AML-193 (cell line): Measurements from ENCODE around the gene LCN15.
"Not testable (repeated sequence)": the region's sequence is repeated elsewhere in the genome, so short reads cannot be mapped to it uniquely, and the experiment has no call there.

Experiments used
- DNase-seq, 2 experiments: peaks; one replicate each; lab custom pipeline; 2025; lab: John Stamatoyannopoulos, UW

The LCN15 gene

DNA sequence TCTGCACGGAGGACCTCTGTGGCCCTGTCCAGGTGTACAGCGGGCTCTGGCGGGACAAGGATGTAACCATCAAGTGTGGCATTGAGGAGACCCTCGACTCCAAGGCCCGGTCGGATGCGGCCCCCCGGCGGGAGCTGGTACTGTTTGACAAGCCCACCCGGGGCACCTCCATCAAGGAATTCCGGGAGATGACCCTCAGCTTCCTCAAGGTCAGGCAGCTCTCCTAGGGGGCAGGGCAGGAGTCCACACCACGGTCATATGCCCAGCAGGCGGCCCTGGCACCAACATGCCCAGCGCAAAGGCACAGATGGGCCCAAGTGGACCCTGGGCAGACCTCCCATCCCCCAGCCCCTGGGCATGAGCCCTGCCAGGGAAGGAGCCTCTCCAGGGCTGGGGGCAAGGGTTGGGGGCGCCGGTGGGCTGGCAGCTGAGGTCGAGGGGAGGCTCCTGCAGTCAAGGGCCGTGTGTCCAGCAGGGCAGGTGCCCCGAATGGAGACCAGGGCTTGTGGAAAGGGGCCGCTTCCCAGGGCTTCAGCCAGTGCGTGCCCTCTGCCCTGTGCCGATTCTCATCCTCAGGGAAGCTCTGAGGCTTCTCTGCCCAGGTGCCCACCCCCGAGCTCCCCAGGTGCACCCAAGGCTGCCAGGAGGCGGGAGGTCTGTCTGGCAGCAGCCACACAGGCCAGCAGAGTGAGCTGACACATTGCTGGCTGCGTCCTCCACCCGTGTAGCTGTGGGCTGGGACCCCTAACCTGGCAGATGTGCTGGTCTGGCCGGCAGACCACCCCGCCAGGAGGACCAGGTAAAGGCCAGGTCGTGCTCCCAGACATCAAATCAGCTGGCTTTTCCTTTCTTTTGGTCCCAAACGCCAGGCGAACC, 42.0 kb downstream of the LCN15 start:
- no peak for DNase-seq

DNA sequence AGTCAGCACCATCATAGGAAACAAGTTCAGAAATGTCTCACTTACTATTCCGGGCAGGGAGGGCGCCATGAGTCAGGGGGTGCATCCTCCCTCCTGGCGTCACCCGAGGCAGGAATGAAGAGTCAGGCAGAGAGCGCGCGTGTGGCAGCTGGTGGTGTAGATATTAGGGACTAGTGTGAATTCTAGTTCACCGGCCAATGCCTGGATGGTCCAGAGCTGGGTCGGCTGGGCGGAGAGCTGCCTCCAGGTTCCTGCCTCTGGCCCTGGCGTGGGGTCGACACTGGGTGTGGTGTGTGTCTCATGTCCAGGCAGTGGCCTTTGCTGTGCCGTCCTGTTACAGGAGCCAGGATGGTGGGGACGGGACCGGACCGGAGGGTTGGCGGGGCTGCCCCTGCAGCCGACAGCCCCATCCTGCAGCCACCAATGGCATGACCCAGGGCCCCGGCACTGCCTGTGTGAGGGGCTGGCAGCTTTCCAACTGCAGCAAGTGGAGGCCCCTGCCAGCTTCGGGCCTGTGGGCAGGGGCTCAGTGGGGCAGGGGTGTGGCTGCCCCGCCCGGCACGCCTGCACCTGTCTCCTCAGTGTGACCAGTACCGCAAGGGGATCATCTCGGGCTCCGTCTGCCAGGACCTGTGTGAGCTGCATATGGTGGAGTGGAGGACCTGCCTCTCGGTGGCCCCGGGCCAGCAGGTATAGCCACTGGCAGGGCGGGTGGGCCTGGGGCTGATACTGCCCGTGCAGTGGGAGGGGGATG, 42.8 kb downstream of the LCN15 start:
- no peak for DNase-seq

DNA sequence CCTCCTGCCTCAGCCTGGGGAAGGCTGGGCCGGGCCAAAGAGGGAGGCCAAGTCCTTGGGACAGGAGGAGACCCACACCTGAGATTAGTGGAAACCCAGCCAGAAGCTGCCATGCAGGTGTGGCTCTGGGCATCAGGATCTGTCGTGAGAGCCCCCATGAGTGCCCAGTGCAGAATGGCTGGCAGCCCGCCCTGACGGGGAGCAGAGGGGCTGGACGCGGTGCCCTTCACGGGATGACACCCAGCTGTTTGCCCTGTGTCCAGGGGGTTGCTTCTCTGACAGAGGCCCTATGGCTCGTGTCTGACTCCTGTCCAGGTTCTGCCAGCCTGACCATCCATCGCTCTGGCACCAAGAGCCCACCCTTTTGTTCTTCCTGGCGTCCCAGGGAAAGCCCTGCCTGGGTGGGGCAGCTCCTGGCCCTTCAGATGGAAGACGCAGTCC, 43.4 kb downstream of the LCN15 start:
- no peak for DNase-seq

DNA sequence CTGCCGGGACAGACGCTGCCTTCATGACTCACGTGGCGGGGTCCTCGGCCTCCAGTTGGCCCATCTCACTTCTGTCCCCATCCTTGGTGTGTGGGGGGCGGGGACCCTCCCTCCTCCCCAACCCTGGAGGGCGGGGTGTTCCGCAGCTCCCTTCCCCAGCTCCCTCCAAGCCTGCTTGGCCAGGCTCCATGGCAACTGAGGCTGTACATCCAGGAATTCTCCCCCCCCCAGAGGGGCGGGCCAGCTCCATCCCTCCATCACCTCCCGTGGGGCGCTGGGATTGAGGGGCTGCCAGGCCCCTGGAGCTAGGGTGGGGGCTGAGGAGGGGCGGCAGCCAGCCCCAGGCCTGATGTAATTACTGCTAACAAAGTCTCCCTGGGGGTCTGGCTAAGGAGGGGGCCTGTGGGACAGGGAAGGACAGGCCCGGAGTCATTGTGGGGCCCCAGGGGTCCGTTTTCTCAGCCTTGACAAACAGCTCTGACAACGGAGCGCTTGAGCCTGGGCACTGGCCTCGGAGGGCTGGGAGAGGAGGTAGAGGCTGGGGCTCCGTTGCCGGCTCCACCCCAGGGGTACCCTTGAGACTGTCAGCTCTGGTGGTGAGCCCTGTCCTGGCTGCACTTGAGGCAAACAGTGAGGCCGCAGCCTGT, 43.9 kb downstream of the LCN15 start:
- no peak for DNase-seq

DNA sequence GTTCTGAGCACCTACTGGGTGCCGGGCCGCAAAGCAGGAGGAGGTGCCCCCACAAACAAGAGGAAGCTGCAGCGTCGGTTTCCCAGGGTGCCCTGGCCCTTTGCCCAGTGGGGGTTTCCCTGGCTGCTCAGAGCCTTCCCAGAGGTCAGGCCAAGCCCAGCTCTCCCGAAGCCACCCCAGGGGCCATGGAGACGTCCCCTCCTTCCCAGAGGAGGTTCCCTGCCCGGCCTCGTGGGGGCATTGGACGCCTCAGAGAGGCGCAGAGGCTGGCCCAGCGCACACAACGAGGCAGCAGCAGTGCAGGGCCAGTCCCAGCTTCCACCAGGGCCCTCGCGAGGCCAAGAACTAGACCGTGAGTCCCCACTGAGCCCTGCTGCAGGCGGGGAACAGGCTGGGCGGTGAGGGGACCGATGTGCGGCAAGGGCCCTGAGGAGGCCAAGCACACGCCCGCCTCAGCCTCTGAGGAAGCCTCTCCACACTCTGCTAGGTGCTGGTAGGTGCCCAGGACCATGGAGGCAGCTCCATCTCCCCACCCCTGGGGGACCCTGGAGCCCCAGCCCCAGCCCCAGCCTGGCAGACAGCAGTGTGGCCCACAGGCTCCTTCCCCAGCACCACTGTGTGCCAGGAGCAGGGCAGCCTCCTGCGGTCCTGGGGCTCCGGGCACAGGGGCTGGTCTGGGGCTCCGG, 45.0 kb downstream of the LCN15 start:
- DNase-seq: no peak

DNA sequence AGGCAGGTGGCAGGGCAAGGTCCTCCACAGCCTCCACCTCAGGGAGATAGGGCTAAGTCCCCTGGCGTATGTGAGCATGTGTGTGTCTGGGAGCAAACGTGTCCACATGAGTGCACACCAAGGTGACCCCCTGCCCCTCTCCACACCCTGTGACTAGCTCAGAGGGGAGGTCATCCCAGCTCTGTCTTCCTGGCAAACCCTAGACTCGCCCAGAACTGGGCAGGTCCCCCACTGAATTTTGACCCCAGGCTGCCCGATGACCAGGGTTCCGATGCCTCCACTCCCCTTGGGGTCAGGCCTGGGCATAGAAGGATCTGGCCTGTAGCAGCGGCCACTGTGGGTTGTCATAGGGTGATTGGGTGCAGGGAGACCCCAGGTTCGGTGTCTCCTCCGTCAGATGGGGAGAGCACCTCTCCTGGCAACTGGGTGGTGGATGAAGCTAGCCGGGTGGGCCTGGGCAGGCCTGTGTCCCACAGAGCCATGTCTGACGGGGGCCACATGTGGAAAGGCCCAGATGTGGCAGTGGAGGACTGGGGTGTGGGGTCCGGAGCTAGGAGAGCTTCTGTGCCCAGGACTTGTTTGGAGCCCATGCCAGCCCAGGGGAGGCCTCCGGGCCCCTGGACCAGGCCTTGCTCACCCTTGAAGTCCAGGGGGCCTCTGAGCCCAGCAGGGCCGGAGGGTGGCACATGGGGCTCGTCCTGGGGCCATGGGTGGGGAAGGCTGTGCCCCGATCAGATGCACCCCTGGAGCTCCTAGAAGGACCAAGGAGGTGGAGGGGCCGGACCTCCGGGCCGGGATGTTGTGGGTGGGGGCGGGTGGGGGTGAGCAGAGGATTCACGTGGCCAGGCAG, 45.7 kb downstream of the LCN15 start:
- no peak for DNase-seq

DNA sequence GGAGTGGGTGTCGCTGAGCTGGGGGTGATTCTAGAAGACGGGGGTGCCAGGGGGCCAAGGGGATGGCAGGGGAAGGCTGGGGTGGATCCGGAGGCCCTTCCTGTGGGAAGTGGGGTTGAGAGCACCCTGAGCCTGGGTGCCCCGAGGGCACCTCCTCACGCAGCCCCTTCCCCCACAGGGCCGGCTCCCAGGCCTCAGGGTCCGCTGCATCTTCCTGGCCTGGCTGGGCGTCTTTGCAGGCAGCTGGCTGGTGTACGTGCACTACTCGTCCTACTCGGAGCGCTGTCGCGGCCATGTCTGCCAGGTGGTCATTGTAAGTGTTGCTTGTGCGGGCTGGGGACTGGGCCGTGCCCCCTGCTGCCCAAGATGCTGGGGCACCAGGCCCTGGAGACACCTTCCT, 46.9 kb downstream of the LCN15 start:
- DNase-seq: no peak

DNA sequence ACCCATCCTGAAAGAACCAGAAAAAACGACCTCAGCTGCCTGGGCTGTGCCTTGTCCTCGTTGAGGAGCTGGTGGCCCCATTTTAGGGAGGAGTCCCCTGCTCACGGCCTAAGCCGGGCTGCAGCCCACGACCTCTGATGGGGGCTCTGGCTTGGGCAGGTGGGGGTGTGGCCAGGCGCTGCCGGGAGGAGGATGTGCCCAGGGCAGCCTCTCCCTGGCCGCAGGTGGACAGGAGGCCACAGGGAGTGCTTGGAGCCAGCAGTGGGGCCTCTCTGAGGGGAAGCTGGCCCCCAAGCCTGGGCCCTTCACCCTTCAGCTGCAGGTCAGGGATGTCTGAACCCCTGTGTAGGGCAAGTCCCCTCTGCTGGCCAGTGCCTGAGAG, 49.4 kb downstream of the LCN15 start:
- no peak for DNase-seq

DNA sequence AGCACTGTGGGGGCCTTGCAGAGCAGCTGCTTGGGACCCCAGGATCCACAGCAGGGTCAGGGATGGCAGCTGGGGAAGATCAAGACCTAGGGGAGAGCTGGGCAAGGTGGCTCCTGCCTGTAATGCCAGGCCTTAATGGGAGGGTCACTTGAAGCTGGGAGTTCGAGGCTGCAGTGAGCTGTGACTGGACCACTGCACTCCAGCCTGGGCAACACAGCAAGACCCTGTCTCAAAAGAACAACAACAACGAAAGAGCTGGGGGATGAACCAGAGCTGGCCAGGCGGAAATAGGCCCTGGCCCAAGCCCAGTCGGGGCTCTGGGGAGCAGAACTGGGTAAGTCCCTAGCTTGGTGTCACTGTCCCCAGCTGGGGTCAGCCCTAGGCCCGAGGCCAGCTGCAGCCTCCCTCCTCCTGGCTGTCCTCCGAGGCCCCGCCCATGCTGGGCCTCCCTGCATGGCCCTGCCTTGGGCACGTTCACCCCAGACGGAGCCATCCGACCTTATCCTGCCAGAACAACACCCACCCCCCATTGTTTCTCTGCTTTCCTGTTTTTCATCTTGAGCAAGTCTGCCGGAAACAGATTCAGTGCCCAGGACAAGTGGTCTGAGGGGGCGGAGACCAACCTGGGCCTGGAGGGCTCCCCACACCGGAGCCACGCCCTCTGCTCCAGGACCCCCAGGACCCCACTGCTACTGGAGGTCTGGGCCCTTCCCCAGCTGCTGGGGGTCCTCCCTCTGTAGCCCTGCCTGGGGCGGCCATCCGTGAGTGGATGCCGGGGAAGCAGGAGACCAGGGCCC, 50.0 kb downstream of the LCN15 start:
- DNase-seq: no peak

DNA sequence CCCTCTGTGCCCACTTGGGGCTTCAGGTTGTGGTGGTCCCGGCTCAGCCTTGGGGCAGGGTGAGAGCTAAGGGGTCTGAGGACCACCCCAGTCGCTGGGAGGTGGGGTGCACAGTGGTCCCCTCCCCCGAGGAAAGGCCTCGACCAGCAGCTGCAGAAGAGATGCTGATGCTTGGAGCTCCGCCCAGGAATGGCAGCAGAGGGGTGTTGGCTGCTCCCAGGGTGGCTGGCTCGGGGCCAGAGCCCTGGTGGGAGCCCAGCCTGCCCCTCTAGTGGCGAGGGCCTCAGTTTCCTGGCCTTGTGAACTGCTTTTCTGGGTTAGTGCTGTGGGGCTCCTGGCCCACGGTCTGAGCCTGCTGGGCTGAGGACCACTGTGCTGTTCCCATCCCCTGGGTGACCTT, 50.8 kb downstream of the LCN15 start:
- no peak for DNase-seq

DNA sequence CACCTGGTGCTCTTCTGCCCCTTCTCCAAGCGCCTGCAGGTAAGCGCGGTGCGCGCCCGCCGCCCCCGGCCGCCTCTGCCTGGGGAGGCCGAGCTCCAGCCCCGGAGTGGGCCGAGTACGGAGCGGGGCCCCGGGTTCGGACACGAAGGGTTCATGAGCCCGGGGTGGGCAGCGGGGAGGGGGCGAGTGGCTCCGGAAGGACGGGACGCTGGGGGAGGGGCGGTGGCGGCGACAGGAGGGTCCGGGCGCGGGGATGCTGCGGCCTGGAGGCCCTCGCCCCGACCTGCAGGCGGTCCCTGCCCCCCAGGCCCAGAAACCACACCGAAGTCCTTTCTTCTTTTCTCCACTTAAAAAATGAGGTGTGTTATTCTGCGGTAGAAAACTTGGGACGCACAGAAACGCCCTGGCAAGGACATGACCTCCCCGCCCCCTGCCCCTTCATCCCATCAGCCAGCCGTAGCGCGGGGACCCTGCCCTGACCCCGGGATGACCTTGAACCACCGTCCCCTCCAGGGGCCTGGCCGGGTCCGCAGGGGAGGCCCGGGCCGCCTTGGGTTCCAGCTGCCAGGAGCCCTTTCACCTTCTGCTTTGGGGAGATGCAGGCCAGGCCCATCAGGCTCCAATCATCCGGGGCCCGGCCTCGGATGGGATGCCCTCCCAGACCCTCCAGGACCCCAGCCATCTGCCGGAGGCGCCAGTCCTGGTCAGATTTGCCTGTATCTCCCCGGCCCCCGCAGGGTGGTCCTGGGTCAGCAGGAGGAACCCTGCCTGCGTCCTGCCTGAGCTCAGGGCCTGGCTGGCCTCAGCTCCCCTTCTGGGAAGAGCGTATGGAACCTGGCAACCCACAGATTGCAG, 51.4 kb downstream of the LCN15 start:
- no peak for DNase-seq

DNA sequence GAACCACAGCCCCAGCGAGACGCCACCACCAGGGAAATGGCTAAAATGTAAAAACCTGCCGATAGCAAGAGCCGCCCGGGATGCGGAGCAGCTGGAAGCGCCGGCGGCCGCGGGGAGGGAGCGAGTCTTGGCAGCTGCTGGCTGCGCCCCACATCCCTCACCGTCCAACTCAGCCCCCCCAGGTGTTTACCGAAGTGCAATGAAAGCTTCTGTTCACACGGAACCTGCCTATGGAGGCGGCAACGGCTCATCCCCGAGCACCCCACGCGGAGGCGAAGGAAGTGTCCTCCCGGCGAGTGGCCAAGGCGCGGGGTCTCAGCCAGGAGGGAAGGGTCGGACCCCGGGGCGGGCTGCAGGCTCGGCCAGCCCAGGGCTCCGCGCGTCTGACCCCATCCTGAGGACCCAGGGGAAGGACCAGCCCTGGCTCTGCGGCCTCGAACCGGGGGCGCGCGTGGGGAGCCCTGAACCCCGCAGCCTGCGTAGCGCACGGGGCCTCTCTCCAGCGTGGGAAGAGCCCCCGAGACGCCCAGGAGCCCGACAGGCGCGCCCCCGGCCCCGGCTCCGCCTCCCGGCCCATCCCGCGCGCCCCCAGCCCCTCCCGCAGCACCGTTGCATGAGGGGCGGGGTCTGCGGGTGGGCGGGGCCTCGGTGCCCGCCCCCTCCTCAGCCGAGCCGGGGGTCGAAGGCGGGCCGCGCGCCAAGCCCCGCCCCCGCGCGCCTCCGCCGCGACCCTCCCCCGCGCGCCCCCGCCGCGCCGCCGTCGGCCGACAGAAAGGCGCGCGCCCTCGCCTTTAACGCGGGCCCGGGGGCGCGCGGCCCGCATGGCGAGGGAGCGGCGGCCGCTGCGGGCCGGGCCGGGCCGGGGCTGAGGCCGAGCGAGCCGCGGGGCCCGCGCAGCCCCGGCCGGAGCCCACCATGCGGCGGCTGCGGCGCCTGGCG, 52.3 kb downstream of the LCN15 start, which contains the start of gene DIPK1B:
DIPK1B (plus strand) TSS at position 822 of the 939 bp plus-strand sequence; CDS start at position 916, 94 bp downstream.
- DNase-seq: no peak

DNA sequence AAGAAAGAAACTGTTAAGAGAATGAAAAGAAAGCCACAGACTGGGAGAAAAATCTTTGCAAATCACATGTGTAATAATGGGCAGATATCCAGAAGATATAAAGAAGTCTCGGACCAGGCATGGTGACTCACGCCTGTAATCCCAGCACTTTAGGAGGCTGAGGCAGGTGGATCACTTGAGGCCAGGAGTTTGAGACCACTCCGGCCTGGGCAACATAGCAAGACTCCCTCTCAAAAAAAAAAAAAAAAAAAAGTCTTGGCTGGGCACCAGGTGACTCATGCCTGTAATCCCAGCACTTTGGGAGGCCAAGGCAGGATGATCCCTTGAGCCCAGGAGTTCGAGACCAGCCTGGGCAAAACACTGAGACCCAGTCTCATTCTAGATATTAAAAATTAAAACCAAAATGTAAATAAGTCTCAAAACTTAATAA, 53.1 kb downstream of the LCN15 start:
- not testable (repeated sequence) for DNase-seq

DNA sequence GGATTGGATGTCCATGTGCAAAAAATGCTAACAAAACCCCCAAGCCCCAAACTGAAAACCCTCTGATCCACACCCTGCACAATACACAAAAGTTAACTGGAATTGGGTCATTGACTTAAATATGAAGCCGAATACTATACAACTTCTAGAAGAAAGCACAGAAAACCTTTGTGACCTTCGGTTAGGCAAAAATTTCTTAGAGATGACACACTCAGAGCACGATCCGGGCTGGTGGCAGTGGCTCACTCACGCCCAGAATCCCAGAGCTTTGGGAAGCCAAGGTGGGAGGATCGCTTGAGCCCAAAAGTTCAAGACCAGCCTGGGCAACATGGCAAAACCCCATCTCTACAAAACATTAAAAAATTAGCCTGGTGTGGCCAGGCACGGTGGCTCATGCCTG, 53.8 kb downstream of the LCN15 start:
- DNase-seq: no peak
